ENCODE data around the gene C2CD3.
"Not testable (repeated sequence)": the region's sequence is repeated elsewhere in the genome, so short reads cannot be mapped to it uniquely, and the experiment has no call there.

C2CD3 gene

DNA sequence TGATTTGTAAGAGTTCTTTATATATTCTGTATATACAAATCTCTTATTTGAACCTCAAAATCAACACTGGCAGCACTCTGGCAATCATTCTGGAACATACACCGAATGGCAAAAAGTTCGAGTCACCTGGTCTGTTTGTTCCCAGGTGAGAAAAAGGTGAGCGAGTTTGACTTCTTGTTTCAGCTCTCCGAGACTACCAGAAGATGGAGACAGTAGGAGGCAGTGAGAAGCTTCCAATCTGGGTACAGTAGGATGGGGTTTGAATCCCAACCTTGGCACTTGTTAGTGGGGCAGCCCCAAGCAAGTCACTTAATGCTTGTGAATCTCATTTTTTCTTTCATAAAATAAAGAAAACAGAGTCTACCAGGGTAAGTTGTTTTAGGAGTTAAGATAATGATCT is 76.4 kb downstream of the C2CD3 start:
- Histone ChIP-seq H3K27ac (ENCODE audit: insufficient read depth, low read depth, low read length, poor library complexity, severe bottlenecking) (no peak overlapping the region), H3K36me3 (ENCODE audit: control insufficient read depth, insufficient read depth, low read length) (peaks cover 36% of the 10 kb centered on the region), H3K9me3 (ENCODE audit: control insufficient read depth, low read length) (no peaks in the 10 kb centered on the region), H3K4me3 (ENCODE audit: insufficient read depth, low read depth, low read length) (no peak overlapping the region), H3K4me1 (ENCODE audit: control insufficient read depth, insufficient read depth, low read length) (no peaks in the 10 kb centered on the region), H3K27me3 (ENCODE audit: control insufficient read depth, insufficient read depth, low read length, poor library complexity, severe bottlenecking) (no peaks in the 10 kb centered on the region)
- 92 to 96% methylated on average over 4 of the region's 4 CpGs for WGBS, 2 experiments

DNA sequence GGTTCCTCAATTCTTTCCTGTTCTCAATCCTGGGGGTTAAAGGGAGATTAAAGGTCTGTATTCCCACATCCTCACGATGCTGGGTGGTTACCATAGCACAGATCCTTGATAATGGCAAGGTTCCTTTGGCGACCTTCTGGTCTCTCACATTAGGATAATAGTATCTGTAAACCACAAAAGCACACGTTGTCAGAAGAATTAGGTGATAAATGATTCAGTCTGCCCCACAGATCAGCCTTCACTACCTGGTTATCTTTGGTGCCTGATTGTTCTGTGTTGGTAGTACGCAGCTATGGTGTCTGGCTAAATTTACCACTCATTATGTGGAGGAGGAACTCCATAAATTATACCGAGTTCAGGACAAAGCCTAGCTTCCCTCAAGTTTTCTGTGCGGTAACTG is 78.4 kb downstream of the C2CD3 start:
- Histone ChIP-seq H3K27ac (ENCODE audit: insufficient read depth, low read depth, low read length, poor library complexity, severe bottlenecking) (no peak overlapping the region), H3K9me3 (ENCODE audit: control insufficient read depth, low read length) (no peaks in the 10 kb centered on the region), H3K4me3 (ENCODE audit: insufficient read depth, low read depth, low read length) (no peak overlapping the region), H3K27me3 (ENCODE audit: control insufficient read depth, insufficient read depth, low read length, poor library complexity, severe bottlenecking) (no peaks in the 10 kb centered on the region), H3K36me3 (ENCODE audit: control insufficient read depth, insufficient read depth, low read length) (peaks cover 21% of the 10 kb centered on the region), H3K4me1 (ENCODE audit: control insufficient read depth, insufficient read depth, low read length) (no peaks in the 10 kb centered on the region)
- whole genome bisulfite sequencing, 2 experiments: 95 to 99% methylated on average over 6 of the region's 6 CpGs

DNA sequence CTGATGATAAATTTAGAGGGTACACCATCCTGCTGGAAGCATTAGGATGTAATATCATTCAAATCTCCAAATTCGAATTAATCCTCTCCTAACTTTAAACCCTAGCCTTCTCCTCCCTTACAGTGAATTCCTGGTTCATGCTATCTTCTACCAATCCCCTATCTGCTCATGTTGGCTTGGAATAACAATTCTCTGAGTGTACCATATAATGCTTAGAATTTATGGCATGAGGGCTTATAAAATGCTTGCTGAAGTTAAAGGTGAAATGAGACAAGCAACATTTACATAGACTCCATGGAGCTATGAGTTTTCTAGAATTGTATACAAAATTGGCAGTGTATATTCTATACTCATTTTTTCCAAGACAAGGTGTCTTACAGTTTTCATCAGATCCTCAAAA is 79.3 kb downstream of the C2CD3 start:
- Histone ChIP-seq H3K27ac (ENCODE audit: insufficient read depth, low read depth, low read length, poor library complexity, severe bottlenecking) (no peak overlapping the region), H3K4me1 (ENCODE audit: control insufficient read depth, insufficient read depth, low read length) (no peaks in the 10 kb centered on the region), H3K4me3 (ENCODE audit: insufficient read depth, low read depth, low read length) (no peak overlapping the region), H3K9me3 (ENCODE audit: control insufficient read depth, low read length) (no peaks in the 10 kb centered on the region), H3K36me3 (ENCODE audit: control insufficient read depth, insufficient read depth, low read length) (peaks cover 24% of the 10 kb centered on the region), H3K27me3 (ENCODE audit: control insufficient read depth, insufficient read depth, low read length, poor library complexity, severe bottlenecking) (no peaks in the 10 kb centered on the region)
- WGBS, 2 experiments: 88 to 90% methylated on average over 1 of the region's 1 CpG

DNA sequence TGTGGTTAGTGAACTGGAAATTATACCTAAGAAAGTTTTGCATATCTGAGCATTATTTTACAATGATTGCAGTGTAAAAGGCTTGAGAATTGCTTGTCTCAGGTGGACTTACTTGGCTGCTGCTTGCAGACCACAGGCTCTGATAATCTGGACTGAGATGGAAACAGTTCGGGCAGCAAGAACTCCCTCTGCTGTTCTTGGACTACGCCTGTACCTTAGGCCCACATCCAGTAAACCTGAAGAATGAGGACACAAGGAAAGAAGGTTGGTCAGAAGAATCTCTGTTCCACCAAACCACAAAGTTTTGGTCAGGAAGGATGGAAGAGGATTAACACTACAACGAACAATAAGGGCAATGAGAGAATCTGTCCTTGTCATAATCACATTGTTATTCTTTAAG is 80.1 kb downstream of the C2CD3 start:
- Histone ChIP-seq H3K4me3 (ENCODE audit: insufficient read depth, low read depth, low read length) (no peak overlapping the region), H3K9me3 (ENCODE audit: control insufficient read depth, low read length) (no peaks in the 10 kb centered on the region), H3K27me3 (ENCODE audit: control insufficient read depth, insufficient read depth, low read length, poor library complexity, severe bottlenecking) (no peaks in the 10 kb centered on the region), H3K4me1 (ENCODE audit: control insufficient read depth, insufficient read depth, low read length) (no peaks in the 10 kb centered on the region), H3K27ac (ENCODE audit: insufficient read depth, low read depth, low read length, poor library complexity, severe bottlenecking) (no peak overlapping the region), H3K36me3 (ENCODE audit: control insufficient read depth, insufficient read depth, low read length) (peaks cover 25% of the 10 kb centered on the region)
- 84 to 91% methylated on average over 3 of the region's 3 CpGs for WGBS, 2 experiments

DNA sequence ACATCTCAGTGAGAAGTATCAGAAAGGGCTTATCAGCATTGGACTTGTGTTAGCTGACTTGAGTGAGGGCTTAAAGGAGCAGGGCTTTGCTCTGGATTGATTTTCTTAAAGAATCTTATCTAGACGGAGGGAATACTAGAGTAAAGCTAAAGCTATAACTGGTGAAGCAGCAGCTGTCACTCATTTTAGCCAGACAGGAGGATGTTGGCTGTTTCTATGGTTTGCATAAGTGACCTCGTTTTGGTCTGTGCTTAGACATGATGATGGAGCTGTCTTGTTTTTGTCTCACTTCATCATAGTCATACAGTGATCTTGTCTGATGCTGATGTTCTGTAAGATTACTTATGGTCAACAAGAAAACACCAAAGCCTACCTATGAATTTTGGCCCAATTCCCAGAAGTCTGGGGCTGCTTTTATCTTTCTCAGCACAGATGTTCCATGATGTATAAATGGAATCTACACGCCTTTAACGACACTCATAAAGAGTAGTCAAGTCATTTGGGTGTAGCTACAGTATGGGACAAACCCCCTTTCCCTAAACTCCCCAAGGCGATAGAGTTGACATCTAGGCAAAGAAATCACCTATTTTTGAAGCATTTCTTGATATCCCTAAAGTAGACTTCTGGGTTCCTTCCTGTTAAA is 84.4 kb downstream of the C2CD3 start:
- peaks cover 17% of the 10 kb centered on the region for H3K36me3 ChIP-seq (ENCODE audit: control insufficient read depth, insufficient read depth, low read length)

DNA sequence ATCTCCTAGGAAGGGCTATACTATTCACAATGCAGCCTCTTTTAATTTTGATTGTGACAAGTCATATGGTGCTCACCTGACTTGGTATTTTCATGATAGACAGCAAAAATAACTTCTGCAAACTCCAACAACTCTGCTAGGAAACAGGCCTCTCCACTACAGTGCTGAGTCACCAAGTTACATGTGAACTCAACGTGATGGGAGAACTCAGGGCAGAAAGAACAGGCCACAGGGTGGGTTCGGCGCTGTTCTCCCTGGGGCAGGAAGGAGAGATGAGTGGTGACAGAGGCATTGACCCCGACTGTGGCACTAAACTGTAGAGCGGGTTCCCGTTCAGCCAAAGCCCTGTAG is 85.3 kb downstream of the C2CD3 start:
- Histone ChIP-seq H3K4me1 (ENCODE audit: control insufficient read depth, insufficient read depth, low read length) (no peaks in the 10 kb centered on the region), H3K36me3 (ENCODE audit: control insufficient read depth, insufficient read depth, low read length) (peaks cover 14% of the 10 kb centered on the region), H3K4me3 (ENCODE audit: insufficient read depth, low read depth, low read length) (no peak overlapping the region), H3K9me3 (ENCODE audit: control insufficient read depth, low read length) (no peaks in the 10 kb centered on the region), H3K27me3 (ENCODE audit: control insufficient read depth, insufficient read depth, low read length, poor library complexity, severe bottlenecking) (no peaks in the 10 kb centered on the region), H3K27ac (ENCODE audit: insufficient read depth, low read depth, low read length, poor library complexity, severe bottlenecking) (no peak overlapping the region)
- WGBS, 2 experiments: 77 to 91% methylated on average over 6 of the region's 6 CpGs

More for the DNA sequence above, 84.4 kb downstream of the C2CD3 start:
- no peak overlapping the region for H3K27ac ChIP-seq (ENCODE audit: insufficient read depth, low read depth, low read length, poor library complexity, severe bottlenecking)
- WGBS, 2 experiments: 95 to 96% methylated on average over 5 of the region's 5 CpGs
- no peaks in the 10 kb centered on the region for H3K4me1 ChIP-seq (ENCODE audit: control insufficient read depth, insufficient read depth, low read length)
- no peaks in the 10 kb centered on the region for H3K27me3 ChIP-seq (ENCODE audit: control insufficient read depth, insufficient read depth, low read length, poor library complexity, severe bottlenecking)
- no peaks in the 10 kb centered on the region for H3K9me3 ChIP-seq (ENCODE audit: control insufficient read depth, low read length)
- H3K4me3 ChIP-seq (ENCODE audit: insufficient read depth, low read depth, low read length): no peak overlapping the region

DNA sequence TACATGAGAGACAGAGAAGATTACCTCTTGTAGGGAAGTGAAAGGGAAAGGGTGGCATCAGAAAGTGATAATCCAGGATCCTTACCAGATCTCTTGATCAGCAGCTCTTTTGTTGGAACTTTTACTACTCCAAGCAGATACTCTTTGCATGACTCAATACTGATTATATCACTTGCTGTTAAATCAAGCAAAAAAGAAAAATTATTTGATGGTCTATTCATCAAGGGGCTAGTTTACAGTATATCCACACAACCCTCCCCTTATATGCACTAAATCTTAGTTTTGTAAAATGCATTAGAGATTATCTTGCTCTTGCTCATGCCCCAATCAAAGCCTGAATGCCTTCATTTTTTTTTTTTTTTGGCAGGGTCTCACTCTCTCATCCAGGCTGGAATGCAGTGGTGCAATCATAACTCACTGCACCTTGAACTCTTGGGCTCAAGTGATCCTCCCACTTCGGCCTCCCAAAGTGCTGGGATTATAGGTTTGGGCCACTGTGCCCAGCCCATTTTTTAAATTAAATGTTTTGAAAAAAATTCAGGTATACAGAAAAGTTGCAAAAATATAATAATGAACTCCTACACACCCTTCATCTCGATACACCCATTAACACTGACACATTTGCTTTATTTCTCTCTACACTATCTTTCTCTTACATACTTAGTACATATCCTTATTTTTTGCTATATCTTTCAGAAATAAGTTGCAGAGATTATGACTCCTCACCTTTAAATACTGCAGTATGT is 85.8 kb downstream of the C2CD3 start:
- no peaks in the 10 kb centered on the region for H3K4me1 ChIP-seq (ENCODE audit: control insufficient read depth, insufficient read depth, low read length)
- H3K27ac ChIP-seq (ENCODE audit: insufficient read depth, low read depth, low read length, poor library complexity, severe bottlenecking): no peak overlapping the region
- no peak overlapping the region for H3K4me3 ChIP-seq (ENCODE audit: insufficient read depth, low read depth, low read length)
- 80 to 97% methylated on average over 2 of the region's 2 CpGs for whole genome bisulfite sequencing, 2 experiments
- no peaks in the 10 kb centered on the region for H3K9me3 ChIP-seq (ENCODE audit: control insufficient read depth, low read length)
- H3K36me3 ChIP-seq (ENCODE audit: control insufficient read depth, insufficient read depth, low read length): peaks cover 9% of the 10 kb centered on the region
- H3K27me3 ChIP-seq (ENCODE audit: control insufficient read depth, insufficient read depth, low read length, poor library complexity, severe bottlenecking): no peaks in the 10 kb centered on the region

DNA sequence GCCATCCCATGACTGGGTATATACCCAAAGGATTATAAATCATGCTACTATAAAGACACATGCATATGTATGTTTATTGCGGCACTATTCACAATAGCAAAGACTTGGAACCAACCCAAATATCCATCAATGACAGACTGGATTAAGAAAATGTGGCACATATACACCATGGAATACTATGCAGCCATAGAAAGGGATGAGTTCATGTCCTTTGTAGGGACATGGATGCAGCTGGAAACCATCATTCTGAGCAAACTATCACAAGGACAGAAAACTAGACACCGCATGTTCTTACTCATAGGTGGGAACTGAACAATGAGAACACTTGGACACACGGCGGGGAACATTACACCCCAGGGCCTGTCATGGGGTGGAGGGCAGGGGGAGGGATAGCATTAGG is 86.9 kb downstream of the C2CD3 start:
- H3K4me3 ChIP-seq (ENCODE audit: insufficient read depth, low read depth, low read length); H3K27me3 ChIP-seq (ENCODE audit: control insufficient read depth, insufficient read depth, low read length, poor library complexity, severe bottlenecking); H3K9me3 ChIP-seq (ENCODE audit: control insufficient read depth, low read length); H3K27ac ChIP-seq (ENCODE audit: insufficient read depth, low read depth, low read length, poor library complexity, severe bottlenecking); H3K36me3 ChIP-seq (ENCODE audit: control insufficient read depth, insufficient read depth, low read length); H3K4me1 ChIP-seq (ENCODE audit: control insufficient read depth, insufficient read depth, low read length): not testable (repeated sequence)
- WGBS, 2 experiments: 96 to 98% methylated on average over 3 of the region's 4 CpGs

DNA sequence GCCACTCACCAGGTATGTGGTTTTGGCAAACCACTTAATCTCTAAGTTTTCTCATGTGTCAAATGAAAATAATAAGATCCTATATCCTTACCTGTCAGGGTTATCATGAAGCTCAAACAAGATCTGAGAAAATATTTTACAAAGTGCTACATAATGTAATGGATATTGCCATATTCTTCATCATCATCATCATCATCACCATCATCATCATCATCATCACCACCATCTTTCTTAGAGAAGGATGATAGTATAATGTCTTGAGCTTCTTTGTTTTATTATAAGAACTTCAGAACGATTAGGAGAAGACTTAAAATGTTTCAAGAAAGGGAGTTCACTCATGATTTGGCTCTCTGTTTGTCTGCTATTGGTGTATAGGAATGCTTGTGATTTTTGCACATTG is 89.4 kb downstream of the C2CD3 start:
- Histone ChIP-seq H3K9me3 (ENCODE audit: control insufficient read depth, low read length) (no peaks in the 10 kb centered on the region), H3K36me3 (ENCODE audit: control insufficient read depth, insufficient read depth, low read length) (peaks cover 10% of the 10 kb centered on the region), H3K27me3 (ENCODE audit: control insufficient read depth, insufficient read depth, low read length, poor library complexity, severe bottlenecking) (no peaks in the 10 kb centered on the region), H3K4me3 (ENCODE audit: insufficient read depth, low read depth, low read length) (no peak overlapping the region), H3K4me1 (ENCODE audit: control insufficient read depth, insufficient read depth, low read length) (no peaks in the 10 kb centered on the region), H3K27ac (ENCODE audit: insufficient read depth, low read depth, low read length, poor library complexity, severe bottlenecking) (no peak overlapping the region)
- 93 to 96% methylated on average over 1 of the region's 1 CpG for WGBS, 2 experiments

DNA sequence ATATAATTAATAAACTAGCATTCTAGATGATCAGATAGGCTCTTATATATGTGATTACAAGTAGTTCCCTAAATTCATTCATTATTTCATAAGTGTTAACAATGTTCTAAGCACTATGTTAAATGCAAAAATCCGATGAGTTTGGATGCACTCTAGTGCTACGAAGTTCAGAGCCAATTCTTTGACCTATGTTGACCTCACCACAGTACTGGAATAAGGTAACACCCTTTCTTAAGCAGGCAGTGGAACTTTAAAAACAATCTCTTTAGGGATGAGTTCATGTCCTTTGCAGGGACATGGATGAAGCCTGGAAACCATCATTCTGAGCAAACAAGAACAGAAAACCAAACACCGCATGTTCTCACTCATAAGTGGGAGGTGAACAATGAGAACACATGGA is 93.6 kb downstream of the C2CD3 start:
- Histone ChIP-seq H3K9me3 (ENCODE audit: control insufficient read depth, low read length) (no peaks in the 10 kb centered on the region), H3K27ac (ENCODE audit: insufficient read depth, low read depth, low read length, poor library complexity, severe bottlenecking) (no peak overlapping the region), H3K27me3 (ENCODE audit: control insufficient read depth, insufficient read depth, low read length, poor library complexity, severe bottlenecking) (no peaks in the 10 kb centered on the region), H3K36me3 (ENCODE audit: control insufficient read depth, insufficient read depth, low read length) (peaks cover 16% of the 10 kb centered on the region), H3K4me1 (ENCODE audit: control insufficient read depth, insufficient read depth, low read length) (no peaks in the 10 kb centered on the region), H3K4me3 (ENCODE audit: insufficient read depth, low read depth, low read length) (no peak overlapping the region)
- WGBS, 2 experiments: 92 to 95% methylated on average over 3 of the region's 3 CpGs

All from ectodermal cell (in vitro differentiated cells).